ENCODE measurements around the gene CCNJL. TPM values are rescaled to one million over a fixed set of nuclear protein-coding genes. Genes with fewer than 3 reads are reported as not detected.
"Not testable (repeated sequence)": the region's sequence is repeated elsewhere in the genome, so short reads cannot be mapped to it uniquely, and the experiment has no call there.

The CCNJL gene
- polyA plus RNA-seq, 3 donors = 8.0 to 9.1 (median 8.5) TPM

- DNase-seq = no peak
These were observed 49.0 kb downstream of the CCNJL start for GRCh38 chr5:160263326-160263855.

GRCh38 chr5:160262151-160263074 is 50.0 kb downstream of the CCNJL start:
- no peak for DNase-seq

- DNase-seq = no peak
These were observed 51.2 kb downstream of the CCNJL start for GRCh38 chr5:160260881-160261815.

GRCh38 chr5:160260006-160260775 is 52.2 kb downstream of the CCNJL start:
- no peak for DNase-seq

GRCh38 chr5:160259341-160259740 is 53.0 kb downstream of the CCNJL start:
- no peak for DNase-seq

GRCh38 chr5:160254706-160255105 is 57.7 kb downstream of the CCNJL start:
- DNase-seq = no peak

- DNase-seq = no peak
These were observed 58.9 kb downstream of the CCNJL start for GRCh38 chr5:160253441-160253840.

GRCh38 chr5:160252916-160253315 is 59.4 kb downstream of the CCNJL start:
- DNase-seq = no peak

GRCh38 chr5:160251406-160252155 is 60.8 kb downstream of the CCNJL start:
- DNase-seq = no peak

GRCh38 chr5:160250826-160251225 is 61.5 kb downstream of the CCNJL start:
- no peak for DNase-seq

GRCh38 chr5:160250226-160250625 is 62.1 kb downstream of the CCNJL start:
- no peak for DNase-seq

- DNase-seq = not testable (repeated sequence)
These were observed 62.8 kb downstream of the CCNJL start for GRCh38 chr5:160249570-160249969.

GRCh38 chr5:160245506-160246086 is 66.8 kb downstream of the CCNJL start:
- DNase-seq = no peak

- no peak for DNase-seq
These were observed 70.2 kb downstream of the CCNJL start for GRCh38 chr5:160242145-160242544.

- DNase-seq = peak; percentile 42
These were observed 72.0 kb downstream of the CCNJL start for GRCh38 chr5:160240350-160240749.

- DNase-seq = no peak
These were observed 74.7 kb downstream of the CCNJL start for GRCh38 chr5:160237571-160238093.

GRCh38 chr5:160235731-160236130 is 76.6 kb downstream of the CCNJL start:
- no peak for DNase-seq

GRCh38 chr5:160233215-160233614 is 79.1 kb downstream of the CCNJL start:
- DNase-seq = no peak

- no peak for DNase-seq
These were observed 80.5 kb downstream of the CCNJL start for GRCh38 chr5:160231783-160232342.

Measured in renal pelvis (tissue), 4 donors.